GM23248 (cell line): ENCODE data around the gene ABHD12B. TPM values are rescaled to one million over a fixed set of nuclear protein-coding genes. Genes with fewer than 3 reads are reported as not detected.
A peak's percentile ranks its signal among the peaks of the same experiment; 100 is the strongest.

Source experiments
- DNase-seq: peaks from one replicate; pipeline ENCODE4 v3.0.0-alpha.2; 2015
- H2AFZ ChIP-seq: fragments of 200-600 bp; sonication (generic); 2 replicates; pipeline ENCODE4 v1.6.1; 2016; ENCODE audit warnings: antibody characterized with exemption
- H3F3A ChIP-seq: fragments of 200-600 bp; sonication (generic); 2 replicates; pipeline ENCODE4 v1.6.1; 2016; ENCODE audit warnings: mild to moderate bottlenecking, antibody characterized with exemption, mixed run types; ENCODE audit not compliant: insufficient read depth
- H3K27ac ChIP-seq: fragments of 200-600 bp; sonication (generic); 2 replicates; pipeline ENCODE4 v1.5.1; 2016; ENCODE audit warnings: mild to moderate bottlenecking
- H3K27me3 ChIP-seq: fragments of 200-600 bp; sonication (generic); replicated peaks from 2 replicates; pipeline ENCODE4 v1.6.1; 2016; ENCODE audit warnings: mild to moderate bottlenecking; ENCODE audit not compliant: insufficient read depth
- H3K36me3 ChIP-seq: fragments of 200-600 bp; sonication (generic); 2 replicates; pipeline ENCODE4 v1.6.1; 2016; ENCODE audit warnings: low read depth, mild to moderate bottlenecking
- H3K4me1 ChIP-seq: fragments of 200-600 bp; sonication (generic); 2 replicates; pipeline ENCODE4 v1.6.1; 2016; ENCODE audit warnings: mild to moderate bottlenecking; ENCODE audit not compliant: insufficient read depth
- H3K4me2 ChIP-seq: fragments of 200-600 bp; sonication (generic); one replicate; pipeline ENCODE4 v1.6.1; 2016; ENCODE audit warnings: mild to moderate bottlenecking; ENCODE audit not compliant: unreplicated experiment
- H3K4me3 ChIP-seq: fragments of 200-600 bp; sonication (generic); 2 replicates; pipeline ENCODE4 v1.5.1; 2016; ENCODE audit warnings: mild to moderate bottlenecking
- H3K79me2 ChIP-seq: fragments of 200-600 bp; sonication (generic); 2 replicates; pipeline ENCODE4 v1.6.1; 2016; ENCODE audit warnings: mild to moderate bottlenecking; ENCODE audit not compliant: insufficient read depth
- H3K9ac ChIP-seq: fragments of 200-600 bp; sonication (generic); 2 replicates; pipeline ENCODE4 v1.6.1; 2016; ENCODE audit warnings: mild to moderate bottlenecking
- H3K9me2 ChIP-seq: fragments of 200-600 bp; sonication (generic); 2 replicates; pipeline ENCODE4 v1.6.1; 2016; ENCODE audit warnings: mixed run types, mild to moderate bottlenecking, moderate library complexity; ENCODE audit not compliant: insufficient read depth
- H3K9me3 ChIP-seq: fragments of 200-600 bp; sonication (generic); one replicate; pipeline ENCODE4 v1.6.1; 2017; ENCODE audit warnings: low read depth
- H4K20me1 ChIP-seq: fragments of 200-600 bp; sonication (generic); 2 replicates; pipeline ENCODE4 v1.6.0; 2016; ENCODE audit not compliant: insufficient read depth
- EZH2 ChIP-seq: fragments of 200-600 bp; sonication (generic); IDR thresholded peaks from 2 replicates; pipeline ENCODE4 v1.6.1; 2018; ENCODE audit warnings: antibody characterized with exemption, mild to moderate bottlenecking; ENCODE audit not compliant: insufficient read depth, poor library complexity, severe bottlenecking
- EZH2phosphoT487 ChIP-seq: fragments of 200-600 bp; sonication (generic); IDR thresholded peaks from 2 replicates; pipeline ENCODE4 v1.6.1; 2018; ENCODE audit warnings: antibody characterized with exemption, moderate library complexity, mild to moderate bottlenecking, low read depth; ENCODE audit not compliant: insufficient read depth
- WGBS, 2 experiments: methylation state at CpG; one replicate each; pipeline ENCODE4 v1.1.6; 2015 to 2017; ENCODE audit warnings: low lambda C conversion rate in 2 of 2, low coverage in 1 of 2; ENCODE audit errors: missing lambda C conversion rate in 2 of 2; 5-methylcytosine and 5-hydroxymethylcytosine counted together
- in situ Hi-C: fragments of 300-500 bp; cut with MboI; formaldehyde crosslinking; loops from 2 replicates; pipeline ENCODE4 v1.15.0; 2020
- polyA plus RNA-seq: library from polyadenylated mRNA; unstranded; fragments of >200 nt; fragmentation: Nextera tagmentation; extraction: Ambion mirVana; gene quantifications from 2 replicates; pipeline ENCODE4 v1.2.1, GENCODE V29; 2016
- total RNA-seq: library from RNA; depleted of rRNA; stranded (reverse); fragments of >200 nt; shearing (Covaris generic); gene quantifications from 2 replicates; pipeline ENCODE4 v1.2.3, GENCODE V29; 2014

ABHD12B gene
- total and polyA plus RNA-seq, 2 experiments from 2014 or later, result 0.31 TPM; not detected in 1

DNA sequence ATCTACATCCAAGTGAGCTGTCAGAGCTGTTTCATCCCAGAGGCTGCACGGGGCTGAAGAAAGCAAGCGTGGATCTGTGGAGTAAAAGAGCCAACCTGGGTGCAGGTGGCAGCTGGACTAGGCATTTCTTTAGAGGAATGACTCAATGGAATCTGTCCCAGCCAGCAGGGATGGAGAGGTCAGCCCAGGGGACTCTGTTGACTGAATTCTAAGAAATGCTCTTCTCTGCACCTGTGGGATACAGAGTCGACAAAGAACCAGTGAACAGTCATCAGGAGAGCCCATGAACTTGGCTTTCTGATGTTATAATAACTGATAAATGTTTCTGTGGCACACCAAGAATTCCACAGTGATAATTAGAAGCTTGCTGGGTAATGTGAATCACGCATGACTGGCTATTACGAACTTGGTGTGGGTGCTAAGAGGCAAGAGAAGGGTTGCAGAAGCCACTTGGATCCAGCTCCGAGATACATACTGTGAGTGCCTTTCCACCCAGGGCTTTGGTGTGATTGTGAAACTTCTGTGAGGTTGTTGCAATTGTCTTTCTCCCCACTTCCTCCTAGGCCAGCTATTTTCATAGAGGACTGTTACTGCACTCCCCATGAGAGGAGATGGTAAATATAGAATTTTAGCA, 56.3 kb downstream of the ABHD12B start:
- Histone ChIP-seq H3F3A (peaks cover 13% of the 10 kb centered on the region), H3K4me2 (peak overlapping the region; percentile 62), H3K4me1 (peaks cover 28% of the 10 kb centered on the region), H3K9me3 (no peaks in the 10 kb centered on the region), H3K4me3 (no peak overlapping the region), H3K79me2 (no peaks in the 10 kb centered on the region), H4K20me1 (no peaks in the 10 kb centered on the region; the same call in 1 of the 2 replicates), H3K36me3 (peaks cover 26% of the 10 kb centered on the region), H3K27ac (peak overlapping the region; percentile 67), H3K9me2 (no peaks in the 10 kb centered on the region), H3K9ac (peak overlapping the region; percentile 43), H2AFZ (no peak overlapping the region), H3K27me3 (no peaks in the 10 kb centered on the region)
- peak; percentile 97 for DNase-seq
- WGBS, 2 experiments, result 34% methylated on average over 6 of the region's 6 CpGs
- in situ Hi-C loops, result no loop called here
- no peak for TF ChIP-seq EZH2phosphoT487
- TF ChIP-seq EZH2, result no peak

DNA sequence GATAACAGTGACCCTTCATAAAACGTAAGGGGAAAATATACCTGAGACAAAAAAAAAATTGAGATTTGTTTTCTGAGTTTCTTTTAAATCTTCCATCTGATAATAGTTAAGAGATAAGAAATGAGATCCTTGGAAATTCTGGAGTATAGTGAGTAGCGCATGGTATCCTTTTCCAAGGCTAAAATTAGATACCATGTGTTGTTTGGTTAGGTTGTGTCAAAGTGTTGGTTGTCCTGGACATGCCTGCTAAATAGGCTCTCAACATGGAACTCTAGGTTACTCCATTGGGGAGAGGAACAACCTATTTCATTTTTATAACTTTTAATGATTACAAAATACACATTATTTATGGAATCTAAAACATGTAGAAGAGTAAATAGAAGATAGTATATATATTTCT, 57.7 kb downstream of the ABHD12B start:
- Histone ChIP-seq H3K4me3 (no peak overlapping the region), H3K36me3 (peaks cover 17% of the 10 kb centered on the region), H3F3A (peaks cover 13% of the 10 kb centered on the region), H3K9ac (no peak overlapping the region), H4K20me1 (no peaks in the 10 kb centered on the region; the same call in 1 of the 2 replicates), H3K9me2 (no peaks in the 10 kb centered on the region), H3K4me2 (no peak overlapping the region), H3K27me3 (no peaks in the 10 kb centered on the region), H3K79me2 (no peaks in the 10 kb centered on the region), H3K9me3 (no peaks in the 10 kb centered on the region), H2AFZ (no peak overlapping the region), H3K27ac (no peak overlapping the region), H3K4me1 (peaks cover 33% of the 10 kb centered on the region)
- 97 to 100% methylated on average over 2 of the region's 2 CpGs for WGBS, 2 experiments
- in situ Hi-C loops, result no loop called here
- TF ChIP-seq EZH2 (no peak), EZH2phosphoT487 (no peak)
- no peak for DNase-seq

DNA sequence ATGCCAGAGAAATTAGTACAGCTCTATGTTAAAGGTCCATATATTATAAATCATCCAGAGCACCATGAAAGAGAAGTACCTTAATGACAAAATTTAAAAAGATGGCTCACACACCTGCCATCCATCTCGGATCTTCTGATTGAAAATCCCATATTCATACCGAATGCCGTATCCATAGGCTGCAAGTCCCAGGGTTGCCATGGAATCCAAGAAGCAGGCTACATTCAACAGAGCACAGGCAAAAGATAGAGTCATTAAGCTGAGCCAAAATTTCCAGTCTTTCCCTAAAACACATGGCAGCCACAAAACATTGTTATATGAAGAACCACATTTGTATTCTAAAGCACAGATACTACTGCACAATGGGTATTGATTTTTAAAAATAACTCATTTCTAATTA, 59.7 kb downstream of the ABHD12B start:
- H3K79me2 ChIP-seq, result no peaks in the 10 kb centered on the region
- peaks cover 18% of the 10 kb centered on the region for H3F3A ChIP-seq
- no peaks in the 10 kb centered on the region; the same call in 1 of the 2 replicates for H4K20me1 ChIP-seq
- no peak overlapping the region for H3K4me3 ChIP-seq
- H3K9me3 ChIP-seq, result no peaks in the 10 kb centered on the region
- no peak for DNase-seq
- TF ChIP-seq EZH2 (no peak), EZH2phosphoT487 (no peak)
- H2AFZ ChIP-seq, result no peak overlapping the region
- in situ Hi-C loops, result no loop called here
- H3K4me2 ChIP-seq, result no peak overlapping the region
- peaks cover 39% of the 10 kb centered on the region for H3K4me1 ChIP-seq
- peaks cover 17% of the 10 kb centered on the region for H3K36me3 ChIP-seq
- no peak overlapping the region for H3K9ac ChIP-seq
- no peaks in the 10 kb centered on the region for H3K9me2 ChIP-seq
- WGBS, 2 experiments, result 97 to 100% methylated on average over 3 of the region's 3 CpGs
- H3K27ac ChIP-seq, result no peak overlapping the region
- H3K27me3 ChIP-seq, result no peaks in the 10 kb centered on the region

DNA sequence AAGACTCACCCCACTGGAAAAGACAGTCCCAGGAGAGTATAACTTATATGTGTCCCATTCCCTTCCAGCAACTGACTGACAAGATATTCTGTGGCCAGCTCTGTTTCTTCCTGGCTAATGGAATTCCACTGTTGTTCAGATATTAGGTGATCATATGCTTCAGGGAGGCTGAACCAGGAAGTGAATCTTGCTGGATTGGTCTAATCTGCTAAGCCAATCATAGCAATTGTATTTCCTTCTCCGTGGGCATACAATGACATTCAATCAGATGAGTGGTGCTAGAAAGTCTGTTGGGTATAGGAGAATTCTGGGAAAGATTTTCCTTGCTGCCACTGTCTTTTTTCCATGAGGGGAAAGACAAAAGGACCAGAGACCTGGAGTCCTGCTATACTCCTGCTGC, 60.3 kb downstream of the ABHD12B start:
- in situ Hi-C loops, result no loop called here
- H3K27ac ChIP-seq, result no peak overlapping the region
- H3K36me3 ChIP-seq, result peaks cover 17% of the 10 kb centered on the region
- no peak overlapping the region for H3K9ac ChIP-seq
- peaks cover 24% of the 10 kb centered on the region for H3F3A ChIP-seq
- no peaks in the 10 kb centered on the region for H3K9me2 ChIP-seq
- no peak overlapping the region for H2AFZ ChIP-seq
- H3K4me2 ChIP-seq, result no peak overlapping the region
- WGBS, 2 experiments, result 92% methylated on average over 1 of the region's 1 CpG
- no peak overlapping the region for H3K4me3 ChIP-seq
- no peaks in the 10 kb centered on the region for H3K9me3 ChIP-seq
- no peaks in the 10 kb centered on the region for H3K79me2 ChIP-seq
- H3K4me1 ChIP-seq, result peaks cover 45% of the 10 kb centered on the region
- H4K20me1 ChIP-seq, result no peaks in the 10 kb centered on the region; the same call in 1 of the 2 replicates
- no peak for TF ChIP-seq EZH2
- TF ChIP-seq EZH2phosphoT487, result no peak
- DNase-seq, result no peak
- H3K27me3 ChIP-seq, result no peaks in the 10 kb centered on the region
